Hepatocyte (in vitro differentiated cells): ENCODE data around the gene LSM6. TPM values are rescaled to one million over a fixed set of nuclear protein-coding genes. Genes with fewer than 3 reads are reported as not detected.

Experiments used
- polyA plus RNA-seq: library from polyadenylated mRNA; unstranded; fragments of >200 nt; fragmentation: Nextera tagmentation; extraction: Ambion mirVana; gene quantifications from 2 replicates; pipeline ENCODE4 v1.2.1, GENCODE V29; 2016
- total RNA-seq: library from RNA; depleted of rRNA; stranded (reverse); fragments of >200 nt; gene quantifications from 2 replicates; pipeline ENCODE4 v1.2.3, GENCODE V29; 2014

Gene LSM6
- total and polyA plus RNA-seq, 2 experiments from 2014 or later, result 51.0 to 75.5 TPM

Other genes starting within 250 kb of the LSM6 start
- gene ZNF827, start 236.9 kb upstream of the LSM6 start, total RNA-seq, result 14.9 and 17.5 TPM in 2 replicates
- 7.8 and 12.2 TPM in 2 replicates for gene ZNF827, start 236.9 kb upstream of the LSM6 start, polyA plus RNA-seq
- gene REELD1, start 38.8 kb downstream of the LSM6 start, total RNA-seq, result not detected in 2 replicates
- gene REELD1, start 38.8 kb downstream of the LSM6 start, polyA plus RNA-seq, result 0.44 TPM in 1 of 2 replicates, not detected in the other